Measurements from ENCODE around the gene FAM170B.

The FAM170B gene

DNA sequence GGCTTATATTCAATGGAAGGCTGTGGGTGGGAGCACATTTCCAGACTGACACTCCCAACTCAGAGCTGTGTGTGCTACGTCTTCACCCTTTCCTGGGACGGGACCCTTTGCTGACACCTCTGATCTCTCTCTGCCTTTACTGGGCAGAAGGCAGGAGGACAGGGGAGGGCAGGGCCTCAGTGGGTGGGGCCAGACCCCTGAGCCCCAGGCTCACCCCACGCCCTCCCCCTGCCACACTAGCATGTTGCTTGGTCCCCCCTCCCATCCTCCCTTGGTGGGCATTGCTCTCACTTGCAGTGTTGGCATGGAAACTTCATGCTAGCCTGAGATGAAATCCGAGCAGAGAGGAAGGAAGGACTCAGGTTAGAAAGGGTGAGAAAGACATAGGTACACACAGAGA, 36.0 kb upstream of the FAM170B start:
- no peak for DNase-seq (ENCODE audit: low read depth in 2 of 2, low spot score in 1 of 2)

DNA sequence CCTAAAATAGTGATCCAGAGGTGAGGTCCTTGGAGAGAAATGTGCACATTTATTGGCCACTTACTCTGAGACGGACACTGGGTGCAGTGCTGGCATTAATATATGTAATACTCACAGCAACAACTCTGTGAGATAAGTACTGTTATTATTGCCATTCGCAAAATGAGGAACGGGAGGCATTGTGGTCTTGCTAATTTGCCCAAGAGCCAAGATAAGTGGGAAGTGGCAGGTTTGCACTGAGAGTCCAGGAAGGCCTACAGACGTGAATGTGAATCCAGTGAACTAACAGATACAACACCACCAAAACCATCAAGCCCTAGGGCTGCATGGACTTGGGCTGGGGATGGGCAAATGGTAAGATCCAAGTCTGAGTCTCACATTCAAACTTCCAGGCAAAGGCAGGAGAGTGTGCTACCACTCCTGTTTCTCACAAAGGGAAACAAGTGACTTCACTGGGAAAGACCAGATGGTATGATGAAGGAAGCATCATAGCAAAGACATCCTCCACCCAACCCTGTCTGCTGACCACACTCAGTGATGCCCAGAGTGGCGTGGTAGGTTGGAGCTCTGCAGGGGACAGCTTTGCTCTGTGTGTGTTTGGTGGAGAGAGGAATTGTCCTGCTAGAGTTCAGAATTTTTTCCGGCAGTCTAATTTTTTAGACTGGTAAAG, 35.1 kb upstream of the FAM170B start:
- DNase-seq (ENCODE audit: low read depth in 2 of 2, low spot score in 1 of 2): no peak

DNA sequence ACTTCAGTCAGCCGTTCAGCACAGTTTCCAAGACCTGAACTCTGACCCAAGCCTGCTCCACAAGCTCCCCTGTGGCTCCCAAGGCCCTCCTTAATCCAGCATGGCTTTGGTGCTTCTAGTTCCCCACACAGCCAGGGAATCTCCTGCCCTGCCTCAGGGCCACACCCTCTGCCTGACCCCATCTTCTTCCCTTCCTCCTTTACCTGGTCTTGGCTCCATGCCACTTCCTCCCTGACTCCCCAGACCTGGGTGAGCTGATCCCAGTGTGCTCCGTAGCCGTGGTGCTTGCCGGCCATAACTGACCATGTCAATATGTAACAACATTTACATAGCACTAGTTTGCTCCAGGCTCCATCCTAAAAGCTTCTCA, 34.3 kb upstream of the FAM170B start:
- no peak for DNase-seq (ENCODE audit: low read depth in 2 of 2, low spot score in 1 of 2)

DNA sequence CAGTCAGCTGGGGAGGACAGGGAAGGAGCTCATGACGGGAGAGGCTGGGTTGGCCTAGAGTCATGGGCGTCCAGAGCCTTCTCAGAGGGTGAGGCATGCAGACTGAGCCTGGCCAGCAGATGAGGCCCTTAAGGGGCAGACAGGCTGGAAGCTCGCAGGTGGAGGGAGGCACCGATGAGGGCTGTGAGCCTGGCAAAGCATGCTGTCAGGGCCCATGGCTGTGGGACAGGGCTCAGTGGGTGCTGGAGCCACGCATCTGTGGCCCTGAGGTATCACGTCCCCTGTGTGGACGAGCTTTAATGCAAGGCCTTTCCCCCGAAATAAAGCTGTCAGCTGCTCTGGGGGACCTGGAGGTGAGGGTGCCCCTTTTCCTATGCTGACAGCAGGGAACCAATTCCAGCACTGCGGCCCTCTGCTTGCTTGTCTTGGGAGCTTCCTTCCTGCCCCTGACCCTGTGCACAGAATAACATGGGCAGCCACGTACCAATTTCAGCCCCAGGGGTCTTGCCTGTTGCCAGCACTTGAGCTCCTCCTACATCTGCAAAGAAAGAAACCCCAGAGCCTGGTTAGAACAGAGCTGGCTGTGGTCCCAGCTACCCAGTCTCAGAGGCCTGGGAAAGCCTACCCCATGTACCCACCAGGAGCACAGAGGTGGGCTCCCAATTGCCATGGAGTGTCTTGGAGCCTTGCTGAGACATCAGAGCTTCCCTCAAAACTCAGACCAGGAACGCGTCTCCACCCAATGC, 33.8 kb upstream of the FAM170B start:
- DNase-seq (ENCODE audit: low read depth in 2 of 2, low spot score in 1 of 2): no peak

DNA sequence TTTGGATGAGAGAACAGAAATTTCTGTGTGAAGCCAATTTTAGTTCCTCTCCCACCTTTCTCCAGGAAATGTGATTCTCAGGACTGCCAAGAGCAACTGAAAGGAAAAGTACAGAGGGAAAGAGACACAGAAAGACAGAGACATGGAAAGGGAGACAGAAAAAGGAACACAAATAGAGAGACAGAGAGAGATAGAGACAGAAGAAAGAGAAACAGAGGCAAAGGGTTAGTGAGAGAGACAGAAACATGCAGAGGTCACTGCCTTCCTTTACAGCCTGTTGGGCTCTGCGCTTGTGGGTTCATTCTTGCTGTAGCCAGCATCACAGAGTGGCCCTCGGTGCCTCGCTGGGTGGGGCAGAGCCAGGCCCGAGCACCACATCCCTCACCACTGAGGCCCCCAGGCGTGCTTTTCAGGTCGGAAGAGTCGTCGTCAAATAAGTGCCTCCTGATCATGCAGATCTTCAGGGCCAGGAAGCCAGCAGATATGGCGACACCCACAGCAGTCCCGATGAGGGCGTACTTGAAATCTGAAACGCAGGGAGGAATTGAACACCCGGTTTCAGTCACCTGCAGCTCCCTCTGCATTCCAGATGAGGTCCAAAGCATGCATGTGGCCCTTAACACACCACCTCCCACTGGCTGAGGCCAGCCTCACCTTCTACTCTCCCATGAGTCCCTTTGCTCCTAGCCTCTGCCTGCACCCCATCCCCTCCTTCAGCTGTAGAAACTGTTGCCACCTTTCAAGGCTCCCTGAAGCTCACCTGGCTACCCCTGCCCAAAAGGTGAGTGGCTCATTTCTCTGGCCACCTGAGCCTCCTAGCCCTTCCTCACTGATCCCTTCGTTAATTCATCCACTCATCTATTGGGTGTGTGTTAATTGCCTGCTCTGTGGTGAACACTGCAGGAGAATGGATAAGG, 32.9 kb upstream of the FAM170B start:
- DNase-seq (ENCODE audit: low read depth in 2 of 2, low spot score in 1 of 2): no peak

DNA sequence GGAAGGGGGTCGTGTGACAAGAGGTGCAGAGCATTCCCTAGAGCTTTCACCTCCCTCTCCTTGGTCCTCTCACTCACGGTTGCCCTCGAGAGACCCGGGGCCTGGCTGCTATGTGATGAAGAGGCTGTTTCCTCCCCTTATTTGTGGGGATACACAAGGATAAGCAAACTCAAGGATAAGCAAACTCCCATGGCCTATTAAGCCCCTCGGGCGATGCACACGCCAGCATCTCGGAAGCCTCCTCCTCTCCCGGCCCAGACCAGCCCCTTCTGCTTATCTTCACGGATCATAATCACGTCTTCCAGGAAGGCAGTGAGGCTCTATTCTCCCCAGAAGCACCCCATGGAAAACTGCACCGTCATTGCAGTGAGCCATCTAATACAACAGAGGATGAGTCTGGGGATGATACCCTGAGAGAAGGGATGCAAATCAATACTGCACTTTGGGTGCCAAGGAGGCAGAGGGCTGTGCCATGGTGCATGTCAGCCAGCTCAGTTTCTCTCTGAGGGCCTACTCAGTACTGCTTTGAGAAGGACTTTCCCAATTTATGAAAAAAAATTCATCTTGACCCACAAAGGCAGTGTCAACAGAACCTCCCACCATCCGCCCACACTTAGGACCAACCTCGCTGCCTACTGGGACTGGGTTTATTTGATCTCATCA, 32.1 kb upstream of the FAM170B start:
- no peak for DNase-seq (ENCODE audit: low read depth in 2 of 2, low spot score in 1 of 2)

DNA sequence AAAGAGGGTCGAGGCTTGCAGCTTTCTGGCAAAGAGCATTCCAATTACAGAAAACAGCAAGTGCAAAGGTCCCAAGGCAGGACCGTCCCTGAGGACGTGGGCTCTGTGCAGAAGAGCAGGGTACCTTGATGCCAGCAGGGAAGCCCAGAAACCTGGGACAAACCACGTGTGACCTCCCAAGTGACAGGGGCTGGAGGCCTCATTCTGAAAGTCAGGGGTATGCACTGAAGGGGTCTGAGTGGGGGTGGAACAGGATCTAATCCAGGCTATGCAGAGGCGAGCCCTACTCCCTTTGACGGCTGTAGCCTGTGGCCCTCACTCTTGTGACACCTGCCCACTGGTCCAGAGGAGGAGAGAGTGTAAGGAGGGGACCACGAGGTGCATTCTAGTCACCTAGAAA, 31.4 kb upstream of the FAM170B start:
- no peak for DNase-seq (ENCODE audit: low read depth in 2 of 2, low spot score in 1 of 2)

DNA sequence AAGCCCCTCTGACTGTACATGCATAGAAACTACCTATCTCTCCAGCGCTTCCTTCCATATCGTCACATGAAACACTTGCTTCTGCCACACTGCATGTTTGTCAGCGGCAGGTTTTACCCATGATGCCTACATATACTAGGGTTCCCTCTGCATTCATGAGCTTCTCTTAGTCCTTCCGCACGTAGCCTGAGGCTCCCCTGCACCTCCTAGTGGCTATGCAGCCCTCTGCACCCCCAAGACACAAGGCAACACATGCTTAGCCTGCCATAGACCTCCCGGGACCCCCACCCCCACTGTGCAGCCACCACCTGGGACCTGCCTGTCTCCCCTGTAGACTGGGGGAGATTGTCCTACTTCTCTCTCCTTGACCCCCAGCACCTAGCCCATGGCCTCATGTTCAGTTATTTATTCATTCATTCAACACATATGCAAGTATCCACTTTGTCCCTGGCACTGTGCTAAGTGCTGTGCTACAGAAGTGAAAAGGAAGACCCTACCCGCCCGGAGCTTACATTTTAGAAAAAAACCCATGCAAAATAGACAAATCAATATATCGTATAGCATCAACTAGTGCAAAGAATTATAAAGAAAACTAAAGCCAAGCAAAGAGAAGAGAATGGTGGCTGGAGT, 30.9 kb upstream of the FAM170B start:
- no peak for DNase-seq (ENCODE audit: low read depth in 2 of 2, low spot score in 1 of 2)

DNA sequence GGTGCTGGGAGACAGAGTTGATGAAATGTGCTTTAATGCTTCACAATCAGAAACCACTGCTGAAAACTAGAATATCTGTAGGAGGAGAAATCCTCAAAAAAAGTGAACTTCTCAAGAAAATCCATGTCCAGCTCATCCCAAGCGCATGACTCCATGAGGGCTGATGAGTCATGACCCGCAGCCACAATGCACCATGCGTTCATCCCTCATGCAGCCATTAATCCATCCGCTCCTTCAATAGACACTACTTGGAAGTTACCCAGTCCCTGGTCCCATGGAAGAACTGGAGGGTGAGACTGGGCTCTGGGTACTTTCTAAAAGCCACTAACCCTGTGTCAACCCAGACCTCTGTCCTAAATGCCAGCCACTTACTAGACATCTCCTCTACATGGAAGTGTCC, 29.9 kb upstream of the FAM170B start:
- DNase-seq (ENCODE audit: low read depth in 2 of 2, low spot score in 1 of 2): no peak

DNA sequence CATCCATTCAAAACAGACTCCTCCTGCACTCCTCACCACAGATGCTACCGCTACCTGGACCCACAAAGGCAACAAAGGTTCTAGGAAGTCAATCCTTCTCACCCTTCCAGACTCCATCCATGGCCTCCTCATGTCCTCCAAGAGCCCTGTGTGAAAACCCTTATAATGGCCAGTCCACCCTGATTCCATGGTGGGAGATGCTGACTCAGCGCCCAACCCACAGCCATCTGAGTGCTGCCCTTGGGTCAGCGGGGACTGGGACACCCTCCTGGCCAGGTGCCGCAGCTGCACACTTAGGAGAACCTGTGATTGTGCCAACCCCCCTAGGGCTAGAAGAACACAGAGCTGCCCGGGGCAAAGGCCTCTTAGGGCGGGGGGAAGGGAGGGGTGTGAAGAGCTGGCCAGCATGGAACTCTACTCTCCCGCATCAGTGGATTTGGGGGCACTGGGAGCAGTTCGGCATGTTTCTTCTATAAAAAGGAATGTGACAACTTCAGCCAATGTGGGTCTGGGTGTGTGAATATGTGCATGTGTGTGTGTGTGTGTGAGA, 29.0 kb upstream of the FAM170B start:
- no peak for DNase-seq (ENCODE audit: low read depth in 2 of 2, low spot score in 1 of 2)

DNA sequence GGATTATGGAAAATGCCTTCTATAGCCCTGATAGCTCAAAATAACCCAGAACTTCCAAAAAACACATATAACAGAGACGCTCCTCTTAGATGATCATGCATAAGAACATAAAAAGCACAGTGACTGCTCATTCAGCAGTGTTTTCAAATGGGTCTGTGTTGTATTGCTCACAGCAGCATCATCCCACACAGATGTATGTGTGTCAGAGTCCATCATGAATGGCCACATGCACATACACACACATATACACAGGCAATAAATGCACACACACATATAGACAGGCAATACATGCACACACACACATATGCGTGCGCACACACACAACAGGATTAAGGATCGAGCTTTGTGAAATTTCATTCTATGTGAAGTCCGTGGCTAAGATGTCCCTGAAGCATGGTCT, 28.2 kb upstream of the FAM170B start:
- no peak for DNase-seq (ENCODE audit: low read depth in 2 of 2, low spot score in 1 of 2)

DNA sequence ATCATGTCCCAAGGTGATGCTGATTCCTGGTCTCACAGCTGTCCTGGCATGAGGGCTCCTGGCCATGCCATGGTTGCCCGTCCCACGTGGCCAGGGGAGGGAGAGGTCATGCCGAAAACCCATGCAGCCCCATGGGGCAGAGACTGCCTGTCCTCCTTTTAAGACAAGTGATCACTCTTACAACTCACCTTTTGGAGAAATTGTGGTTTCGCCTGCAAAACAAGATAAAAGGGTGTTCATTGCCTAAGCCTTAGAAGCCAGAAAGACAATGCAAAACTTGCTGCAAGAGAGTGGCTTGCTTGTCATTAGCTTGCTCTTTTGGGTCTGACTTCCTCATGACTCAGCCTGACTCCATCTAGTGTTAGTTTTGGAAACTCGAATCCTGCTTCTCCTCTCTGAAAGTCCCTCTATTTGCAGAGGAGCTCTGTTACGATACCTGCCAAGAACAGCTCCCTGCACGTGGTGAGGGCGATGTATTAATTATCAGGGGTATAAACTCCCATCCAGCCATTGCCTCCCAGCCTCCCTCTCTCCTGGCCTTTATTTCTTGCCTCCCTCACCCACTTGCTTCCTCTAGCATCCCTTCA, 27.7 kb upstream of the FAM170B start:
- DNase-seq (ENCODE audit: low read depth in 2 of 2, low spot score in 1 of 2): no peak

DNA sequence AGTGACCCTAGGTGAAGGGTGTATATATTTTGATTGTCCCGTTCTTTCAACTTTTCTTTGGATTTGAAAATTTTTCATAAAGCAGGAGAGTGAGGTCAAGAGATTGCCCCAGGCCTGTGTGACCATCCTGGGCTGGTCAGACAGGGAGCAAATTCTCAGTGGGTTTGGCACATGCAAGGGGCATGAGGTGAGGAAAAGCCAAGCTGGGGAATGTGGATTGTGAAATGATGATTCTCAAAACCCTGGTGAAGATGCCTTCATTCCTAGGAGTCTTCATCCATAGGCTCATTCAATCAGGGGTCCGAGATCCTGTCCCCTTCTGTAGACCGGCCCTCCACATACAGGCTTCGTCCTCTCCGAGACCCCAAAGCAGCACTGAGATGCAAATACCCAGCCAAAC, 27.0 kb upstream of the FAM170B start:
- DNase-seq (ENCODE audit: low read depth in 2 of 2, low spot score in 1 of 2): no peak

DNA sequence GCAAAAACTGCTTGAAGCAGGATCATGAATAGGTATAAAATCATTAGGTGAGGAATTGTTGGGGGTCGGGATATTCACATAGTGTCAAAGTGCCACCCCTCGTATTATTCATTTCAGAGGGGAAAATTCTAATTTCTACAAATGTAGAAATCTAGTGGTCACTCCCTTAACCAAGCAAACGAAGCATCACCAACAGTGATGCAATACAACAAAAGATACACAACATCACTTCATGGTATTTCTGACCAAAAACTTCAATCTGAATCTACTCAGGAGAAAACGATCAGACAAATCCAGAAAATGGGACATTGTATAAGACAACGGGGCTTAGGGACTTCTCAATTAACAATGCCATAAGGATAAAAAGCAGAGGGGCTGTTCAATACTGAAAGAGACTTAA, 26.3 kb upstream of the FAM170B start:
- no peak for DNase-seq (ENCODE audit: low read depth in 2 of 2, low spot score in 1 of 2)

DNA sequence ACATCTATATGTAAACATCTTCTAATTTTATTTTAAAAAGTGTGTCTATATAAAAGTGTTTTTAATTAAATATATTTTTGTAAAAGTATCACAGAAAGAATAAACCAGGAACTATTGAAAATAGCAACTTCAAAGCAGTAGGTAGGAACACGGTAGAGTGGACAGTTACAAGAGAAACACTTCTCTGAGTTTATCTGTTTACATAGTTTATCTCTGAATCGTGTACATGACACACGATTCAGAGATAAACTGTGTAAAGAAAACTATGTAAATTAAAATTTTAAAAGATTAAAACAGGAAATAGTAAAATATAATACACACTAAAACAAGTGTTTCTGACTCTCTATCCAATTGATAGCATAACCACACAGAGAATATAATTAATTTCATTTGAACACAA, 25.1 kb upstream of the FAM170B start:
- DNase-seq (ENCODE audit: low read depth in 2 of 2, low spot score in 1 of 2): no peak

DNA sequence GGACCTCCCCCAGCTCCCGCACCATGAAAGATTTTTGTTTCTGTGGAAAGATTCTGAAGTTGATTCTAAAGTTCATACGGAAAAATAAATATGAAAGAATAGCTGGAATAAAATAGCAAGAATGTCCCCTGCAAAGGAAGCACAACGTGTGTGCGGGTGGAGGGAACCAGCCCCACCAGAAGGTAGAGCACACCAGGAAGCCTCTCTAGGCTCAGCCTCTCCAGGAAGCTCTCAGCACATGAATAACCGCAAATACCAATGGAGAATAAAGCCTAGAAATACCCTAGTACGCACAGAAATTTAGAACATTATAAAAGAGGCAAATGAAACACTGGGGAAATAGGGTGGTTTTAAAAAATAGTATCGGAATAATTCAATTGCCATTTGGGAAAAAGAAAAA, 24.6 kb upstream of the FAM170B start:
- DNase-seq (ENCODE audit: low read depth in 2 of 2, low spot score in 1 of 2): no peak

DNA sequence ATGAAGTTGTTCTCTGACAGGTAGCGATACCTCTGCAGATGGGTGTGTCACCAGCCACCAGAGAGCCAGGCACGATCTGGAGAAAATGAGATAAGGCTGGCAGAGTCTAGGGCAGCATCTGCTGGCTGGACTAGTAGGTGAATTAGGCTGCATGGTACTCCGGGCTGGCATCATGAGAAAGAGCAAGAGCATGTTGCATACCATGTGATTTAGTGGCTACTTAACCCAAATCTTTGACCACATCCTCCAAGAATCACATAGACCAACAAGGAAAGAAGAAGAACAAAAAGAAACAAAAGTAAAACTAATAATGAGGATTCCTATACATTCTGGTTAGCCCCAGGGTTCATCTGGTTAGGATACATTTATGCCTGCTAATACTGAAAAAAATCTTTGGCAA, 23.4 kb upstream of the FAM170B start:
- no peak for DNase-seq (ENCODE audit: low read depth in 2 of 2, low spot score in 1 of 2)

DNA sequence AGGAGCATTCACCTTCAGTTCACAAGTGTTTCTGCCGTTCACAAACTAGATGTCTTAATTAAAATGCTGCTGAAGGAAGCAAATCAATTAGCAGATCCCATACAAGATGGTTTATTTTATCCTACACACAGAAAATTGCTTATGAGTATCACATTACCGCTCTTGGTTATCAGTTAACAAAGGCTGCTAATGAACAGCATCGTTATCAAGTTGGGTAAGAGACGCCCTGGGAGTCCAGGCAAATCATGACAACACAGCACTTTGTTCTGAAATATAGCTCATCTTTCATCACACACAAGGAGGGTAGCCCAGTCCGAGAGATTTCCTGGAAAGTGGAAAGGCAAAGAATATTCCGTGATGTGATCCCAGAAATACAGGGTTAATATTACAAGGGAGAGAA, 20.8 kb upstream of the FAM170B start:
- no peak for DNase-seq (ENCODE audit: low read depth in 2 of 2, low spot score in 1 of 2)

DNA sequence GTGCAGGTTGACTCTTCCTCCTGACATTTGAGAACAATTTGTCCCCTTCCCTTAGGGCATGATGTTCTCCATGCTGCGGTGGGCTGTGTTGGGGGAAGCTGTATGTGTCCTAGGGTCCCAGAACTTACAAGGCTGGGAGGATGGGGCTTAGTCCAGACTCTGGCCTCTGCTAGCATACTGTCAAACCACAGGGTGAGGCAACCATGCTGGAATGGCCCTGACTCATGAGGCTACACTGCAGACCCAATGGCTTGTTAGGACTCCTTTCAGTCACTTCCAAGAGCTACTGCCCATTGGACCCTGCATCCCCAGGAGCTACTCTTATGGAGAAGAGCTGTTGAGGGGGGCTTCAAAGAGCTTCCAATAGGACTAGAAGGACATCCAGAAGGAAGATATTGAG, 20.1 kb upstream of the FAM170B start:
- no peak for DNase-seq (ENCODE audit: low read depth in 2 of 2, low spot score in 1 of 2)

DNA sequence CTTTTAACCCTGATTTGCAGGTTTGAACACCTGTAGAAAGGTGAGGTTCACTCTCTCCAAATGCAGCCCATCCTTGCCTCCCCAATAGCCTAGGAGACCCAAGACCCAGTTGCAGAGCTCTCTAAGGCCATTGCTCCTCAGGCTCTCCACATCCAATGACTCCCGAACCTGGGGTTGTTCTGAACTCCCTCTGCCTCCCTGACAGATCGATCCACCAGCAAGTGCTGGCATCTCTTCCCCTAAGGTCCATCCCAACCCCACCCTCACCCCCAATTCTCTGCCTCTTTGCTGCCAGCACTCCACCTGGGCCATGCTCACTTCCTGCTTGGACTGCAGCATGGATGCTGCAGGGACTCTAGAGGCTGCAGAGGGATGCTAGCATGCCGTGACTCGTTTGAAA, 19.3 kb upstream of the FAM170B start:
- no peak for DNase-seq (ENCODE audit: low read depth in 2 of 2, low spot score in 1 of 2)

Data from stimulated activated CD8-positive, alpha-beta memory T cell treated with anti-CD3 and anti-CD28 coated beads, Interleukin-4, amount 100 ng/mL, for 4 hours (primary cell).